ENCODE measurements around the gene NPAS3.

The NPAS3 gene

DNA sequence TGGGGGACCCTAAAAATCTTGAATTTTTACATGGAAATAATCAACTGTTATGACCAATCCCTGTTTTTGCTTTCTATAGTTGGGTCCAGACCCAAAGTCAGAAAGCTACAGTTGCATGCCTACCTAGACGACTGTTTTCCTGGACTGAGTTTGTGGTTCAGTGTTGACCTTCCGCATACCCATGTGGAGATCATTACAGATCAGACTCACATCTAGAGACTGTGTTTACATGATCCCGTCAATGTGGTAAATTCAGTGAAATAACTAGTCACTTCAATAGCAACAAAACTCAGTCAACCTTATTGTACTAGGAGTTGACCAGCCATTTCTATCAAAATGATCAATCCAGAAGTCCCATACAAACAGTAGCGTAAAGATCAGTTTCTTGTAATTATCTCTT, 754.6 kb downstream of the NPAS3 start:
- no peak overlapping the region for H3K27ac ChIP-seq
- TF ChIP-seq, protein P1, sequence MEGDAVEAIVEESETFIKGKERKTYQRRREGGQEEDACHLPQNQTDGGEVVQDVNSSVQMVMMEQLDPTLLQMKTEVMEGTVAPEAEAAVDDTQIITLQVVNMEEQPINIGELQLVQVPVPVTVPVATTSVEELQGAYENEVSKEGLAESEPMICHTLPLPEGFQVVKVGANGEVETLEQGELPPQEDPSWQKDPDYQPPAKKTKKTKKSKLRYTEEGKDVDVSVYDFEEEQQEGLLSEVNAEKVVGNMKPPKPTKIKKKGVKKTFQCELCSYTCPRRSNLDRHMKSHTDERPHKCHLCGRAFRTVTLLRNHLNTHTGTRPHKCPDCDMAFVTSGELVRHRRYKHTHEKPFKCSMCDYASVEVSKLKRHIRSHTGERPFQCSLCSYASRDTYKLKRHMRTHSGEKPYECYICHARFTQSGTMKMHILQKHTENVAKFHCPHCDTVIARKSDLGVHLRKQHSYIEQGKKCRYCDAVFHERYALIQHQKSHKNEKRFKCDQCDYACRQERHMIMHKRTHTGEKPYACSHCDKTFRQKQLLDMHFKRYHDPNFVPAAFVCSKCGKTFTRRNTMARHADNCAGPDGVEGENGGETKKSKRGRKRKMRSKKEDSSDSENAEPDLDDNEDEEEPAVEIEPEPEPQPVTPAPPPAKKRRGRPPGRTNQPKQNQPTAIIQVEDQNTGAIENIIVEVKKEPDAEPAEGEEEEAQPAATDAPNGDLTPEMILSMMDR (conservative IDR thresholded peaks at IDR 0.05), result no peak

DNA sequence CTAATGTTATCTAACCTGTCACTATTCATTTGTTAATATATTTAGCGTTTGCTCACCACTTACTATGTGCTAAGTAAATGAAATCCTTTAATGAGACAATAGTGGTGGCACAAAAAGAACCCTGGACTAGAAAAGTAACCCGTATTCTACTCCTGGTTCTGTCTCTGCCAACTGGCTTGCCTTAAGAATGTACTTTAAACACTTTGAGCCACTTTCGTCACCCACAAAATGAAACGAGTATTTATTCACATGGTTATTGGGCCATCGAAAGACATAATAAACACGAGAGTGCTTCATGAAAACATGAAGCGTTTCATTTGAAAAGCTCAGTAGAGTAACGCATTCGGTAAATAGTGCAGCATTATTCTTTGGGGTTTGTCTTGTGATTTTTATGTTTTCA, 757.5 kb downstream of the NPAS3 start:
- TF ChIP-seq, protein P1 (conservative IDR thresholded peaks at IDR 0.05), result no peak
- H3K27ac ChIP-seq, result no peak overlapping the region

DNA sequence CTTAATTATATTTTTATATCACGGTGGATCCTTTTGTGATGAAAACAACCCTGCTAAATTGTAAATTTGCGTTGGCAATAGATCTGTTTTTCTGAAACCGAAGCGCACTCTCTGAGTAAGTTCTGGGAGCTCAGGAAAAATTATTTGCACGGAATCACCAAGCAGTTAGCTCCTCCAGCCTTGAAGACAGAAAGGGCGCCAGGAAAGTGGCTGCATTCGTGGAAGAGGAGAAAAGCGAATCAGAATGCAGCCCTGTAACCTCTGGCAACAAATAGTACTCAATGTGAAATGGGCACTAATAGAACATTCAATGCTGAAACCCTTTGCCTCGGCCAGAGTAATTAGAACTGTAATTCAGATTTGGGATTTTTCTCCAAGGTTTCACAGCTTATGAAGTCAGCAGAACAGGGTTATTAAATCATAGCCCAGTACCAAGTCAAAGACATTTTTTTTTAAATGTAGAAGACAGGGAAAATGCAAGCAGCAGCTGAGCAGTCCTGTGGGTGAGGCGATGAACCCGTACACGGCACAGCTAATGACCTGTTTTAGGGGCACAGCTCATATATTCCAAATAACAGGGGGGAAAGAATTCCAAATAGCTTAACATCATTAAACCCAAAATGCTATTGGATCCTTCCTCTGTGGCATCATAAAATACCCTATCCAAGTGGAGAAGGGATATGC, 760.8 kb downstream of the NPAS3 start:
- H3K27ac ChIP-seq, result no peak overlapping the region
- TF ChIP-seq, protein P1 (conservative IDR thresholded peaks at IDR 0.05), result no peak

DNA sequence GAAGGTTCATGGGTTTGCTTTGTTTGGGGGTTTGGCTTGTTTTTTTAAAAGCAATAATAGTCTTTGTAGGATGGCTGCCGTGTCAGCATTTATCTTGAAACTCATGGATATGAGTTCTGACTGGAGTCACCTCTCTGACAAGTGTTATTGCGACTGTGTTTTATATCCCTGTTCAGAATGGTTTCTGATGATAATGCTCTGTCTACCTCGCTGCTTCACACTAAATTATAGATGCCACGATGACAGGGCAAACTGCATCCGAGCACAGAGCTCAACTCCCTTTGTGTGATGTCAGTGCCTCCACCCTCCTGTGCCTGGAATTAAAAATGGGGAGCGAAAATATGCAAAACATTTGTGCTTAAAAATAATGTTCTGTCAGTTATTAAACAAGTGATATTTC, 761.4 kb downstream of the NPAS3 start:
- no peak overlapping the region for H3K27ac ChIP-seq
- TF ChIP-seq, protein P1 (conservative IDR thresholded peaks at IDR 0.05), result no peak

DNA sequence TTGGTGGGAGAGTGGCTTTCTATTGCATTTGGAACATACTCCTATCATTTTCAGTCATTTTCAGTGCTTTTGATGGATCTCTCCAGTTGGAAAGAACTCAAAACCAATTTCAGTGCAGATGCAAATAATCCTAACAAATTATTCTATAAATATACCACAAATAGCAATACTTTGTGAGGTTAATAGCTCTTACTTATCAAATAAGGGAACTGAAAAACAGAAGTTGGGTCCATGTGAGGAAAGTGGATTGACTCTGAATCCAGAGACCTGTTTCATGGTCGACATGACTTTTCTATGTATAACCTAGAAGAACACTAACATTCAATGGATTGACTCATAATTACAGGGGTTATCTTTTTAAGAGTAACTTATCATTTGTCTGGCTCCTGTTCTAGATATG, 763.6 kb downstream of the NPAS3 start:
- no peak overlapping the region for H3K27ac ChIP-seq
- TF ChIP-seq, protein P1 (conservative IDR thresholded peaks at IDR 0.05), result no peak

DNA sequence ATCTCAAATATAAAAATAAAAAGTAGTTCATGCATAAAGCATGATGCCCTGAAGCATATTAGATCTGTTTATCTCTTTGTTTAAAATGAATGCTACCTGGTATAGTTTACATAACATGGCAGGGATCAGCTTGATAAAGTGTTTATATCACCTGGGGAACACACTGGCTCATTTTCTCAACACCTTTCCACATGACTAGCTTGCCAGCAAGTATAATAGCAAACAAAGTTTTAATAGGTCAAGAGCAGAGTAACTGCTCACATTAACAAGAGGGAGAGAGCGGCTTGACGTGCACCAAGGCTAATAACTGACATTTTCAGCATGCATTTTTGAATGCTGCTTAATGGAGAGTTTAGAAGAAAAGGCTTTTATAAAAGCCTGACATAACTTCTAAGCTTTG, 765.8 kb downstream of the NPAS3 start:
- TF ChIP-seq, protein P1 (conservative IDR thresholded peaks at IDR 0.05), result no peak

DNA sequence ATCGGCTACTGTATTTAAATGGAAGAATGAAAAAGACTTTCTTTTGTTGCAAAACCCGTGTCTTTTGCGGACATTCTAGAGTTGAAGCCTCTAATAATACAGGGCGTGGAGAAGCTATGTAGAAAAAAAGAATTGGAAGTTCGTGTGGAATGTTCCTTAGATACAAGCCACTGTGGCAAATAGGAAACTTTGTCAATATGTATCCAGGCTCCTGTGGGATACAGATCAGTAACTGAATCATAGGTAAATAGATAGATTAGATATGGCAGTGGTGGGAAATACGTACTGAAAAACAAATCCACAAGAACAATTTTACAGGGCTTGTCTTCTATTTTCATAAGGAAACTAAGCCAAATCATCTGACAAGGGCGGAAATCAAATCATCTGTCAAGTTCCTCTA, 766.8 kb downstream of the NPAS3 start:
- peak overlapping the region; percentile 97 for H3K27ac ChIP-seq
- TF ChIP-seq, protein P1 (conservative IDR thresholded peaks at IDR 0.05), result no peak

More for the DNA sequence above, 765.8 kb downstream of the NPAS3 start:
- H3K27ac ChIP-seq, result peak overlapping the region; percentile 97

All from VCaP (cell line).